HG03097 (cell line): ENCODE results near the gene CTPS2.
"Not testable (repeated sequence)": the region's sequence is repeated elsewhere in the genome, so short reads cannot be mapped to it uniquely, and the experiment has no call there.

ENCODE experiments used
- ATAC-seq: cut with Tn5 transposase; IDR thresholded peaks from one replicate; pipeline ENCODE4 v1.9.1; 2021; ENCODE audit not compliant: unreplicated experiment, low FRiP score

CTPS2 gene

GRCh38 chrX:16712548-16713155 lies at the start of gene CTPS2:
Gene CTPS2, minus strand, starts transcription at chrX:16712669. Its CDS starts 9,767 bp downstream, at chrX:16702902.
- peak; percentile 63 for ATAC-seq

DNA sequence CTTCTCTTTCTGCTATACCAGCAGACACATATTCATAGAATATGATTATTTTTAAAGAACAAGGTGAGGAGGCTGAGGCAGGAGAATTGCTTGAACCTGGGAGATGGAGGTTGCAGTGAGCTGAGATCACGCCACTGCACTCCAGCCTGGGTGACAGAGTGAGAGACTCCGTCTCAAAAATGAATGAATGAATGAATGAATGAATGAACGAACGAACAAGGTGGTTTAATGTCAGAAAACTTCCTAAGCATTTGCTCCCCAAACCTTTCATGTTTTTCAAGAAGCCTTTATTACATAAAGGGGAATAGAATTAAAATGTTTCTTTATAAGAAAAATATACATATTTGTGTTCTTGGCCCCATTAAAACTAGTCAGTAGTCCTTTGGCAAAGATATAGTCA lies 49.0 kb upstream of the CTPS2 start:
- ATAC-seq, result not testable (repeated sequence)

DNA sequence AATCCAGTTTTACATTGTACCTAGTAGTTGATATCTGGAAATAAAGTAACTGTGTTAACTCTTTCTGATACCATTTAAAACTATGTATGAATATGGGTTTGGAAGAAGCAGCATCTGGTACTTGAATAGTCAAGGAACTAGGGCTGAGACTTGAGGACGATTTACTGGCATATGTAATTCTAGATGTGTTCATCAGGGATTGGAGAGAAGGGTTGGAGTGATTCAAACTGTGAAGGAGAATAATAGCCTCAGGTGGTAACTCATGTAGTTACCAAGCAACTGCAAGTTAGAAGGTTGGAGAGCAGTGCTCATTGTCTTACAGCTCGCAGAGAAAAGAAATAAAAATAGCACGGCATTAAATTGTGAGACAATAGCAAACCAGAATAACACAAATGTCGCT lies 44.3 kb upstream of the CTPS2 start:
- no peak for ATAC-seq

- ATAC-seq, result no peak
Measured at GRCh38 chrX:16754019-16754418, 41.5 kb upstream of the CTPS2 start.

DNA sequence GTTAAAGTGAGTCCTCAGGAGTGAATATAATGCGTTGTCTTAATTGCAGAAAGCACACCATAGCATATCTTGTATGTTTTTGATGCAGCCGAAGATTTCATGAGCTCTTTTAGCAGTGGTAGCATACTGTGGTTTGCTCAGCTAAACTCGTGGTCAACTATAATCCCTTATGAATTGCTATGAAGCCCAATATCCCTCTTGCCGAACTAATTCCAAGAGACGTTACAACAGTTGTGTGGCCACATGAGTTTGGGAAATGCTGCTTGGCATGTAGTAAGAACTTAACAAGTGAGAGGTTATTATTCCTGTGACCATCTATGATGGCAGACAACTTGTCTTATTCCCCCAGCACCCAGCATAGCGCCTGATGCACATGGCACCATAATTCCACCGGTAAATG lies 37.7 kb upstream of the CTPS2 start:
- ATAC-seq, result no peak

DNA sequence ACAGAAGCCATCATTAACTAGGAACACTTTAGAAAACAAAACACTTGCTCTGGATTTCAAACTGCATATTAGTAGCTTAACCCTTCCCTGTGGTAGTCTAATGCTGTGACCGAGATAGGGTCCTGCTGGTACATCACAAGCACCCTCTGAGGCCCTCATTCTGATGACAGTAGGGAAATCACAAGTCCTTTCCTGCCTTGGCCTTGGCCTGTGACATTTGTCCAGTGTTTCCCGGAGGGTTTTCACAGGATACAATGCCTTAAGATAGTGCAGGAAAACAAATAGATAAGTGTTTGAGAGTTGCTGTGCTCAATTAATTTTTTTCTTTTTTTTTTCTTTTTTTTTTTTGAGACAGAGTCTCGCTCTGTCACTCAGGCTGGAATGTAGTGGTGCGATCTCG lies 36.0 kb upstream of the CTPS2 start:
- ATAC-seq, result no peak

DNA sequence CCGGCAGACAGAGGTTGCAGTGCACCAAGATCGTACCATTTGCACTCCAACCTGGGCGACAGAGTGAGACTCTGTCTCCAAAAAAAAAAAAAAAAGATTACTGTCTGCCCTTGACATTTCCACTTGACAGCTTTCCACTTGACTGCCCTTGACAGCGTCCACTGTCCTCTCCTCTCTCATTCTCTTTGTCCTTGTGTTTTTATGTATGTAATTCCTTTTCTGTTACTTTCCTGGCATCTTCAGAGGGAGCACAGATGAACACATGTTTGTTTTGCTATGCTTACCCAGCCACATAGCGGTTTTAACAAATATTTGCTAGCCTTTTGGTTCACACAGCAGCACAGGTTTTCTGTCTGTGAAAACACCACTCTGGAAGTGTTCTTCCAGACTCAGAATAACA lies 33.2 kb upstream of the CTPS2 start:
- no peak for ATAC-seq

- no peak for ATAC-seq
Measured at GRCh38 chrX:16745102-16745501, 32.6 kb upstream of the CTPS2 start.

- ATAC-seq, result no peak
Measured at GRCh38 chrX:16743604-16744325, 31.3 kb upstream of the CTPS2 start.

GRCh38 chrX:16739574-16739973 lies 27.1 kb upstream of the CTPS2 start:
- no peak for ATAC-seq

DNA sequence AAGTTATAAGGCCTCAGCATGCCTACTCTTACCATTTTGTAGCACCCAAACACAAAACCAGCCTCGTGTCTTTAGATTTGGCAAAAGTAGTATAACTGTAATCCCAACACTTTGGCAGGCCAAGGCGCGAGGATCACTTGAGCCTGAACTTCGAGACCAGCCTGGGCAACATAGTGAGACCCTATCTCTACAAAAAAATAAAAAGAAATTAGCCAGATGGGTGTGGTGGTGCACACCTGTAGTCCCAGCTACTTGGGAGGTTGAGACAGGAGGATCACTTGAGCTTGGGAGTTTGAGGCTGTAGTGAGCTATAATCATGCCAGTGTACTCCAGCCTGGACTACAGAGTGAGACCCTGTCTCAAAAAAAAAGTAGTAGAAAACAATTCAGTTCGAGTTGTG lies 24.6 kb upstream of the CTPS2 start:
- no peak for ATAC-seq

DNA sequence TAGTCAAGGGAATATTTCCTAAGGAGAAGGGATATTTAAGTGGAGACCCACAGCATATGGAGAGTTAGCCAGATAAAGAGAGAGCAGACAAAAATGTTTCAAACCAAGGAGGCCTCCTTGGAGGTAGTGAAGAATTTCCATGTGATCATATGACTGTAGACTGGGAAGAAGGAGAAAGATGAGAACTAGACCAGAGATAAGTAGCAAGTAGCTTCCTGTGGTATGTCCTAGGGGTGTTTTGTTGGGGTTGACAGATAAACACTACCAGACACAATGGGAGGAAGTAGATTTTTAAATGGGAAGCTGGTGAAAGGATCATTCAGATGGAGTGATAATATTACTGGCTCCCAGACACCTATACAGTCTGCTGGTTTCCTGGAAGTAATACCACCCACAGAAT lies 20.5 kb upstream of the CTPS2 start:
- no peak for ATAC-seq

DNA sequence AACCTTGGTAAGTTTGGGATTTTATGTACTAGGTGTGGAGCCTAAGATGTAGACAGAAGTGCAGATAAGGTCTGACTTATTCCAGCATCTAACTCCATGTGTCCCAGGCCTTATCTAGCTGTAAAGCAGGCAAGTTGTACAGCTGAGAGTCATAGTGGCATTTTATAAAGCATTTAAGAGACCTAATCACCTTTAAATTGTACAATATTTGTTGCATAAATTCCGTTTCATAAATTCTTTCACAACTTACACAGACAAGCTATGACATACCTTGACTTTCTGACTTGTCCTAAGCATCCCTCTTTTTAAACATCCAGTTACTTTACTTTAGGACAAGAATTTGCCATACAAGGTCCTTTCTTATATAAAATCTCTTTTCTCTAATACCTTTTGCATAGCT lies 18.0 kb upstream of the CTPS2 start:
- no peak for ATAC-seq

DNA sequence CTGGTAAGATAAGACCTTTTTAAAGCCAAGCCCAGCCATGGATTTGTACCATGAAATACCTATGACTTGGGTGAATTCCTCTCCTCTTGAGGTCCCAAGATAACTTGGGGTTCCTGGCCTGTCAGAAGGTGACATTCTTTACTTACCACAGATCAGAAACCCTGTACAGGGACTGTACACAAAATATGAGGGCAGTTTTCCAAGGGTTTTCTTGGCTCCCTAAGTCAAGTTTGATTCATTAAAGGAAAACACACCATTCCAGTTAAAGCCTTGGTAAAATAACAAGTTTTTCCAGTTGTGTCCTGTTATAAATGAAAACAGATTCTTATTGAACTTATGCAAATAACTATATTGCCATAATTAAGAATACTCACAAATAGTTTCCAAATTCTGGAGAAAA lies 15.2 kb upstream of the CTPS2 start:
- ATAC-seq, result no peak

- peak; percentile 70 for ATAC-seq
Measured at GRCh38 chrX:16726347-16726988, 14.0 kb upstream of the CTPS2 start.

- no peak for ATAC-seq
Measured at GRCh38 chrX:16725072-16725471, 12.6 kb upstream of the CTPS2 start.

- no peak for ATAC-seq
Measured at GRCh38 chrX:16722481-16722880, 10.0 kb upstream of the CTPS2 start.

- ATAC-seq, result peak; percentile 98
Measured at GRCh38 chrX:16719334-16720084, 7.0 kb upstream of the CTPS2 start, which contains the start of gene SYAP1. Gene SYAP1, plus strand, starts transcription at chrX:16719612. Its CDS starts 113 bp downstream, at chrX:16719725.

- peak; percentile 37 for ATAC-seq
Measured at GRCh38 chrX:16718824-16719333, 6.4 kb upstream of the CTPS2 start.

GRCh38 chrX:16716451-16716850 lies 4.0 kb upstream of the CTPS2 start:
- not testable (repeated sequence) for ATAC-seq

- not testable (repeated sequence) for ATAC-seq
Measured at GRCh38 chrX:16715638-16716037, 3.2 kb upstream of the CTPS2 start.
